Germinal center (tissue), 1 donor: ENCODE measurements around the gene ACE.

Source experiments
- DNase-seq: peaks from one replicate; pipeline ENCODE4 v3.0.0; 2012; ENCODE audit warnings: mixed read lengths, low spot score

ACE gene

GRCh38 chr17:63474586-63475460 lies 2.0 kb upstream of the ACE start:
- DNase-seq: no peak

- DNase-seq: no peak
Observed at GRCh38 chr17:63475491-63476412, 1.1 kb upstream of the ACE start.

GRCh38 chr17:63476459-63476853 lies 405 bp upstream of the ACE start:
- no peak for DNase-seq

DNA sequence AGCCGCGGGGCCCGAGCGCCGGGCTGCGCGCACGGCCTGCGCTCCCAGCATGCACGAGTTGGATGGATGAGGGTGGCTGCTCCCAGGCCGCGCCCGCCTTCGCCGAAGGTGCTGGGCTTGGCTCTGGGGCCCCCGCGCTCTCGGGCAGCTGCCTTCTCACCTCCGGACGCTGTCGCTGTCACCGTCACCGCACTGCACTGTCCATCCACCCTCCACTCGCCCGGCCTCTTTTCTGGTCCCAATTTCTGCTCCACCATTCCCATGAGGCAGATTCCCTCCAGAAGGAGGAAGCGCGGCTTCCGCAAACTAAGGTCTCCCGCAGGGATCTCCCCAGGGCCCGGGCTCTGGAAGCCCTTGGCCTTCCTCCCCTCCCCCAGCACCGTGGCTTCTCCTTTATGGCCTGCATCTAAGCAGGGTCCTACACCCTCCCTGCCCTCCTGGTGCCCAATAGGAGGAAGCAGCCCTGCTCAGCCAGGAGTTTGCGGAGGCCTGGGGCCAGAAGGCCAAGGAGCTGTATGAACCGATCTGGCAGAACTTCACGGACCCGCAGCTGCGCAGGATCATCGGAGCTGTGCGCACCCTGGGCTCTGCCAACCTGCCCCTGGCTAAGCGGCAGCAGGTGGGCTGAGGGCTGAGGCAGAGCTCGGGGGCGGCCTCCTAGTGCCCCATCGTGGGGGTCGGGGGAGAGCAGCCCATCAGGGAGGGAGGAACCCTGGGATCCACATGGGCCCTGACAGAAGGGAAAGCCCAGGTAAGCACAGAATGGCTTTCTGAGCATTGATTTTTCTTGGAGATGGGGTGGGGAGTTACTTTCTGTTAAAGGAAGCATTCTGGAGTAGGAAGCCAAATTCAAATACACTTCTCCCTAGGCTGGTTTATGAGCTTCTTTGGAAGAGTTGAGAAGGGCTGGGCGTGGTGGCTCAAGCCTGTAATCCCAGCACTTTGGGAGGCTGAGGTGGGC lies 899 bp downstream of the ACE start:
- no peak for DNase-seq

GRCh38 chr17:63478814-63479494 lies 2.1 kb downstream of the ACE start:
- DNase-seq: peak; percentile 86

GRCh38 chr17:63479495-63480184 lies 2.8 kb downstream of the ACE start:
- no peak for DNase-seq

DNA sequence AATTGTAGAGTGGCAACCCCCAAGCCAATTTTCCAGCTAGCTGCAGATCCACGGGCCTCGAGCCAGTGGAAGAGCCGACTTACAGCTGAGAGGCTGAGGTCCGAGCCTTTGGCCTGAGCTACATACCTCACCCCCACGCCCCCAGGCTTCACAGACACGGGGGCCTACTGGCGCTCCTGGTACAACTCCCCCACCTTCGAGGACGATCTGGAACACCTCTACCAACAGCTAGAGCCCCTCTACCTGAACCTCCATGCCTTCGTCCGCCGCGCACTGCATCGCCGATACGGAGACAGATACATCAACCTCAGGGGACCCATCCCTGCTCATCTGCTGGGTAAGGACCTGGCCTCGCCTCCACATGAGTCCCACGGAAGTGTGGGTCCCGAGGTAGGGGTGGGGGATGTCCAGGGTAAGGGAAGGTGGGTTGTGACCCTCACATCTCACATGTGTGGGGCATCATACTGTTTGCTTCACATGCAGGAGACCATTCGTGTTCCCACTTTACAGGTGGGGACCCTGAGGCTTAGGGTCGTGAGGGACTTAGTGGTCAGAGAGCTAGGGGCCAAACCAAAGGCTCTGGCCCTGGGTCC lies 3.4 kb downstream of the ACE start:
- DNase-seq: no peak

DNA sequence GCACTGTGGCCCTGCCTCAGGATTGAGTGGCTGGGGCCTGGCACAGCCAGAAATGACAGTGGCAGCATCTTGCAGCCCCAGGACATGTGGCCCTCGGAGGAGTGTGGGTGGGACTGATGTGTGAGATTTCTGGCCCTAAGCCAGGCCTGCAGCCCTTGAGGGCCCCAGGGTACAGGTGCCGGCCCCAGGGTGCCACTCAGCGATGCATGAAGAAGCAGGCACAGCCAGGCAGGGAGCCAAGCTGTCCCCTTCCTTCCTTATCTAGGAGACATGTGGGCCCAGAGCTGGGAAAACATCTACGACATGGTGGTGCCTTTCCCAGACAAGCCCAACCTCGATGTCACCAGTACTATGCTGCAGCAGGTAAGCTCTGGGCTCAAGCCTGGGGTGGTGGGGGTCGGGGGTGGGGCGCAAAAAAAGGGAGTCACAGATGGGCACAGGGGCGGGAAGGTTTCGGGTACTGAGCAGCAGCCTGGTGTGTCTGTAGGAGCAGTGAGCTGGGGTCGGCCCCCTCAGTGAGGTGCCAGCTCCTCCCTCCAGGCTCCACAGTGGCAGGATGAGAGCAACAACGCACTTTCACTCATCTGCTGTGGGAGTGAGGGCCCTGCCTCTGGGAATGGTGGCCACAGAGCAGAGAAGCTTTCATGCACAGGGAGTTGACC lies 4.1 kb downstream of the ACE start:
- no peak for DNase-seq

DNA sequence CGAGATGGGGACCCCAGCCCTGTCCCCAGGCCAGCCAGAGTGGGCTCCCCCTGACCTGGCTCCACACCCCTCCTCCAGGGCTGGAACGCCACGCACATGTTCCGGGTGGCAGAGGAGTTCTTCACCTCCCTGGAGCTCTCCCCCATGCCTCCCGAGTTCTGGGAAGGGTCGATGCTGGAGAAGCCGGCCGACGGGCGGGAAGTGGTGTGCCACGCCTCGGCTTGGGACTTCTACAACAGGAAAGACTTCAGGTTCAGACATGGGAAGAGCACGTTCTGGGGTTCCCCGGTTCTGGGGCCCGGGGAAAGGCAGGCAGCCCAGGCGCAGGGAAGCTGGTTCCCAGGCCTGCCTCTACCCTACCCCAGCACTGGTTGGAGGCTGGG lies 4.6 kb downstream of the ACE start:
- DNase-seq: no peak

DNA sequence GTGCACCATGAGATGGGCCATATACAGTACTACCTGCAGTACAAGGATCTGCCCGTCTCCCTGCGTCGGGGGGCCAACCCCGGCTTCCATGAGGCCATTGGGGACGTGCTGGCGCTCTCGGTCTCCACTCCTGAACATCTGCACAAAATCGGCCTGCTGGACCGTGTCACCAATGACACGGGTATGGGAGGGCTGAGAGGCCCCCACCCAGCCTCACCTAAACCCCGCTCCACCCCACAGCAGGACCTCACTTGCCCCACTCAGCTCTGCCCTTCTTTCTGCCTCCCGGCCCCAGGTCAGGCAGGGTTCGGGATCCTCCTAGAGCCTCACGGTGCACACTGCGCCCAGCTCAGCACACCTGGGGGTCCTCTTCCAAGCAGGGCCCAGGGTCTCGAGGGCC lies 5.6 kb downstream of the ACE start:
- no peak for DNase-seq

- DNase-seq: no peak
Observed at GRCh38 chr17:63483038-63483437, 6.2 kb downstream of the ACE start.

GRCh38 chr17:63483655-63484575 lies 7.1 kb downstream of the ACE start:
- no peak for DNase-seq

DNA sequence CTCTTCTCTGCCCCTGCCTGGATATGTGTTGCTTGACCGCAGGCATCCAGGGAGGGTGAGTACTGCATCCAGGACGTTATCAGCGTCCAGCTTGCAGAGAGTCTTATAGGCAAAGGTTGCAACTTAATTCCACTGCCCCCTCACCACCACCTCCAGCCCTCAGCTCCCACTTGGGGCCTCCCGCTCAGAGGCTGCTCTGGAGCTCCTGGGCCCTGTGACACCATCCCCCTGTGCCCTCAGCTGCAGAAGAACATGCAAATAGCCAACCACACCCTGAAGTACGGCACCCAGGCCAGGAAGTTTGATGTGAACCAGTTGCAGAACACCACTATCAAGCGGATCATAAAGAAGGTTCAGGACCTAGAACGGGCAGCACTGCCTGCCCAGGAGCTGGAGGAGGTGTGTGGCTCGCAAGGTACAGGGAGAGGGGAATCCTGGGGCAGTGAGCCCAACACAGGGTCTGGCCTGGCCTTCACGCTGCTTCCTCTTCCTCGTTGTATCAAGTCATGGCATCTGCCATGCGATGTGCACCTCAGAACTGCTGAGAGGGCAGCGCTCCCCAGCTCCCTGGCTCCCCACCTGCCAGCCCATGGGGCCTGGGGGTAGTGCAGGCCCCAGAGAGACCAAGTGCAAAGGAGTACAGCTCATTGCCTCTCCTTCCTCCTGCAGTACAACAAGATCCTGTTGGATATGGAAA lies 9.6 kb downstream of the ACE start:
- DNase-seq: no peak

DNA sequence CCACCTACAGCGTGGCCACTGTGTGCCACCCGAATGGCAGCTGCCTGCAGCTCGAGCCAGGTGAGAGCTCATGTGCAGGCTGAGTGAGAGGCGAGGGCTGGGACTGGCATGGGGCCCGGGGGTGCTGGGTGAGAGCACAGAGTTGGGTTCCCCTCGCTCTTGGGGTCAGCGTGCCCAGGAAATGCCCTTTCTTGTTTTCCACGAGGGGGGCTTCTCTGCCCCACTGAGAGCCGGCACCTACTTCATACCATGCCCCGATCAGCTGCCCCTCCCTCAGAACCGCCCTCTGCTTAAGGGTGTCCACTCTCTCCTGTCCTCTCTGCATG lies 10.1 kb downstream of the ACE start:
- DNase-seq: no peak

GRCh38 chr17:63488851-63489250 lies 12.0 kb downstream of the ACE start:
- no peak for DNase-seq

DNA sequence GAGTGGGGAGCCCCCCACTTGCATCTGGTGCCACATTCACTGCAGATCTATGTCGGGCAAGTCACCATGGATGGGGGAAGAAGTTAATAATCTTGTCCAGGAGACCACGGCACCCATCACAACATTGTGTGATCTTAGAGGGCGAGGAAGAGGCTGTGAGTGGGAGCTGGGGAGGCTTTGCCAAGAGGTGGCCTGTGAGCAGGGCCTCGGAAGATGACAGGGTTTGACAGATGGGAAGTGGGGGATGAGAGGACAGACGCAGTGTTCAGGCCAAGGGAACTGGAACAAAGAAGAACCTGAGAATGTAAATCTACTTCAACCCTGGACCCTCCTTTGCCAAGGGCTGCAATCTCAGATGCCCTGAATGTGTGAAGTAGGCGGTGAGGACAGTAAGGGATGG lies 12.4 kb downstream of the ACE start:
- no peak for DNase-seq

GRCh38 chr17:63490329-63490728 lies 13.5 kb downstream of the ACE start:
- DNase-seq: no peak

- no peak for DNase-seq
Observed at GRCh38 chr17:63490858-63491400, 14.1 kb downstream of the ACE start.
